ENCODE measurements around the gene KATNA1.

The KATNA1 gene

DNA sequence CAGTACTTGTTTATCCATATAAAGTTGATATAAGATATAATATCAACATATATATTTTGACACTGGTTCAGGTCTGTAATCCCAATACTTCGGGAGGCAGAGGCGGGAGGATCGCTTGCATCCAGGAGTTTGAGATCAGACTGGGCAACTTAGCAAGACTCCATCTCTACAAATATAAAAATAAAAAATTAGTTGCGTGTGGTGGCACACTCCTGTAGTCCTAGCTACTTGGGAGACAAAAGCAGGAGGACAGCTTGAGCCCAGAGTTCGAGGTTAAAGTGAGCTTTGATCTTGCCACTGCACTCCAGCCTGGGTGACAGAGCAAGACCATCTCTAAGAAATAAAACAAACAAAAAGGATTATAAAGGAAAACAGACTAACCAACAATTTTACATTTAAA lies 8.9 kb upstream of the KATNA1 start:
- TF ChIP-seq, protein P1, sequence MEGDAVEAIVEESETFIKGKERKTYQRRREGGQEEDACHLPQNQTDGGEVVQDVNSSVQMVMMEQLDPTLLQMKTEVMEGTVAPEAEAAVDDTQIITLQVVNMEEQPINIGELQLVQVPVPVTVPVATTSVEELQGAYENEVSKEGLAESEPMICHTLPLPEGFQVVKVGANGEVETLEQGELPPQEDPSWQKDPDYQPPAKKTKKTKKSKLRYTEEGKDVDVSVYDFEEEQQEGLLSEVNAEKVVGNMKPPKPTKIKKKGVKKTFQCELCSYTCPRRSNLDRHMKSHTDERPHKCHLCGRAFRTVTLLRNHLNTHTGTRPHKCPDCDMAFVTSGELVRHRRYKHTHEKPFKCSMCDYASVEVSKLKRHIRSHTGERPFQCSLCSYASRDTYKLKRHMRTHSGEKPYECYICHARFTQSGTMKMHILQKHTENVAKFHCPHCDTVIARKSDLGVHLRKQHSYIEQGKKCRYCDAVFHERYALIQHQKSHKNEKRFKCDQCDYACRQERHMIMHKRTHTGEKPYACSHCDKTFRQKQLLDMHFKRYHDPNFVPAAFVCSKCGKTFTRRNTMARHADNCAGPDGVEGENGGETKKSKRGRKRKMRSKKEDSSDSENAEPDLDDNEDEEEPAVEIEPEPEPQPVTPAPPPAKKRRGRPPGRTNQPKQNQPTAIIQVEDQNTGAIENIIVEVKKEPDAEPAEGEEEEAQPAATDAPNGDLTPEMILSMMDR (IDR thresholded peaks at IDR 0.05; ENCODE audit: insufficient read depth, low read length, poor library complexity, severe bottlenecking) = no peak
- Histone ChIP-seq H3K27me3 (replicated peaks; ENCODE audit: control insufficient read depth, insufficient read depth, low read length) (no peaks in the 10 kb centered on the region), H3K36me3 (ENCODE audit: control insufficient read depth, insufficient read depth, low read length) (no peaks in the 10 kb centered on the region; the same call in none of the 2 replicates), H3K4me3 (replicated peaks; ENCODE audit: low read depth, low read length) (no peak overlapping the region)
- no peak for DNase-seq (ENCODE audit: extremely low read depth, insufficient read length)

- H3K36me3 ChIP-seq (ENCODE audit: control insufficient read depth, insufficient read depth, low read length) = no peaks in the 10 kb centered on the region
- H3K4me3 ChIP-seq (replicated peaks; ENCODE audit: low read depth, low read length) = no peak overlapping the region
- DNase-seq (ENCODE audit: extremely low read depth, insufficient read length) = peak; percentile 14
- no peaks in the 10 kb centered on the region for H3K27me3 ChIP-seq (replicated peaks; ENCODE audit: control insufficient read depth, insufficient read depth, low read length)
- TF ChIP-seq, protein P1 (IDR thresholded peaks at IDR 0.05; ENCODE audit: insufficient read depth, low read length, poor library complexity, severe bottlenecking) = no peak
Observed at GRCh38 chr6:149651056-149651455, 2.5 kb upstream of the KATNA1 start.

DNA sequence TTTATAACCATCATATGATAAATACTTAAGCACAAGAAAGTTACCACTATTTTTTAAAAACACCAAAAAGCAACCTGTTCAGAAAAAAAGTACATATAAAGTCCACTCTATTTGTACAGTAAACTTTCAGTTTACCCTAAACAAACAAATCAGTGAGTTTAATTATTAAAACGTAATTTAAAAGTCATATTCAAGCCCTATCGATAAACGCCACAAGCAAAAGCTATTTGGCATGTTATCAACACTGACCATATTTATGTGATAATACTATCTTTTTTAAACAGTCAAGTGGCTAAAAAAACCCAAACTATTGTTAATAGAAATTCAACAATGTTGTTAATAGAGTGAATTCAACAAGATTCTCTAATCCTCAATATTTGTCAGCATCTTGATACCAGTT lies 1.9 kb downstream of the KATNA1 start:
- DNase-seq (ENCODE audit: extremely low read depth, insufficient read length) = no peak
- TF ChIP-seq, protein P1 (IDR thresholded peaks at IDR 0.05; ENCODE audit: insufficient read depth, low read length, poor library complexity, severe bottlenecking) = no peak
- H3K36me3 ChIP-seq (ENCODE audit: control insufficient read depth, insufficient read depth, low read length) = no peaks in the 10 kb centered on the region
- no peaks in the 10 kb centered on the region for H3K27me3 ChIP-seq (replicated peaks; ENCODE audit: control insufficient read depth, insufficient read depth, low read length)
- H3K4me3 ChIP-seq (replicated peaks; ENCODE audit: low read depth, low read length) = no peak overlapping the region

- Histone ChIP-seq H3K36me3 (ENCODE audit: control insufficient read depth, insufficient read depth, low read length) (no peaks in the 10 kb centered on the region), H3K27me3 (replicated peaks; ENCODE audit: control insufficient read depth, insufficient read depth, low read length) (no peaks in the 10 kb centered on the region), H3K4me3 (replicated peaks; ENCODE audit: low read depth, low read length) (no peak overlapping the region)
- TF ChIP-seq, protein P1 (IDR thresholded peaks at IDR 0.05; ENCODE audit: insufficient read depth, low read length, poor library complexity, severe bottlenecking) = no peak
- no peak for DNase-seq (ENCODE audit: extremely low read depth, insufficient read length)
Observed at GRCh38 chr6:149642829-149643580, 5.5 kb downstream of the KATNA1 start.

GRCh38 chr6:149636124-149636523 lies 12.4 kb downstream of the KATNA1 start:
- no peak for DNase-seq (ENCODE audit: extremely low read depth, insufficient read length)
- TF ChIP-seq, protein P1 (IDR thresholded peaks at IDR 0.05; ENCODE audit: insufficient read depth, low read length, poor library complexity, severe bottlenecking) = no peak
- Histone ChIP-seq H3K36me3 (ENCODE audit: control insufficient read depth, insufficient read depth, low read length) (no peaks in the 10 kb centered on the region), H3K27me3 (replicated peaks; ENCODE audit: control insufficient read depth, insufficient read depth, low read length) (no peaks in the 10 kb centered on the region), H3K4me3 (replicated peaks; ENCODE audit: low read depth, low read length) (no peak overlapping the region)
